Esophagus (tissue), 2 donors: ENCODE results near the gene NRXN3. TPM values are rescaled to one million over a fixed set of nuclear protein-coding genes. Genes with fewer than 3 reads are reported as not detected.

ENCODE experiments used
- H3K27ac ChIP-seq, 2 donors: one replicate each; pipeline ENCODE4 v1.5.1; 2013; ENCODE audit warnings: low read depth in 2 of 2, mild to moderate bottlenecking in 2 of 2, inconsistent platforms in 1 of 2, low read length in 1 of 2, moderate library complexity in 1 of 2
- H3K27me3 ChIP-seq, 2 donors: one replicate each; pipeline ENCODE4 v1.6.1; 2013; ENCODE audit warnings: low read length in 2 of 2, control low read depth in 1 of 2, mild to moderate bottlenecking in 1 of 2; ENCODE audit not compliant: insufficient read depth in 2 of 2, control insufficient read depth in 1 of 2
- H3K36me3 ChIP-seq, 2 donors: one replicate each; pipeline ENCODE4 v1.6.1; 2013; ENCODE audit warnings: low read length in 1 of 2; ENCODE audit not compliant: control insufficient read depth in 2 of 2, insufficient read depth in 2 of 2
- H3K4me1 ChIP-seq, 2 donors: one replicate each; pipeline ENCODE4 v1.6.1; 2013; ENCODE audit warnings: low read length in 1 of 2; ENCODE audit not compliant: control insufficient read depth in 2 of 2, insufficient read depth in 2 of 2
- H3K4me3 ChIP-seq, 2 donors: one replicate each; pipeline ENCODE4 v1.5.1; 2013; ENCODE audit warnings: low read length in 2 of 2, mild to moderate bottlenecking in 2 of 2, low read depth in 1 of 2, moderate library complexity in 1 of 2
- H3K9me3 ChIP-seq, 2 donors: one replicate each; pipeline ENCODE4 v1.6.1; 2013; ENCODE audit warnings: mild to moderate bottlenecking in 2 of 2, low read depth in 1 of 2, low read length in 1 of 2, moderate library complexity in 1 of 2; ENCODE audit not compliant: control insufficient read depth in 2 of 2, insufficient read depth in 1 of 2
- WGBS, 2 donors: extraction: QIAGEN DNeasy Blood & Tissue Kit; methylation state at CpG; one replicate each; pipeline ENCODE4 v1.1.7; 2013; 5-methylcytosine and 5-hydroxymethylcytosine counted together
- polyA plus RNA-seq, 2 donors: library from polyadenylated mRNA; stranded (reverse); fragments of 200-250 nt; gene quantifications; one replicate each; pipeline ENCODE4 v1.2.3, GENCODE V29; 2013
- donor health status: healthy with polysubstance abuse.
- donor health status: Bipolar disorder and iron deficiency.

NRXN3 gene
- polyA plus RNA-seq, 2 donors: 1.7 to 2.2 TPM

- no peaks in the 10 kb centered on the region for H3K4me1 ChIP-seq
- H3K36me3 ChIP-seq: no peaks in the 10 kb centered on the region
- 94 to 96% methylated on average over 1 of the region's 1 CpG for WGBS, 2 donors
- H3K9me3 ChIP-seq: no peaks in the 10 kb centered on the region
- no peak overlapping the region for H3K27ac ChIP-seq
- no peak overlapping the region for H3K4me3 ChIP-seq
- H3K27me3 ChIP-seq: no peaks in the 10 kb centered on the region
Observed at GRCh38 chr14:78872837-78873236, 702.7 kb downstream of the NRXN3 start.

GRCh38 chr14:78873581-78873980 lies 703.4 kb downstream of the NRXN3 start:
- H3K27ac ChIP-seq: no peak overlapping the region
- H3K36me3 ChIP-seq: no peaks in the 10 kb centered on the region
- 46 to 49% methylated on average over 2 of the region's 2 CpGs for WGBS, 2 donors
- no peaks in the 10 kb centered on the region for H3K27me3 ChIP-seq
- no peak overlapping the region for H3K4me3 ChIP-seq
- H3K9me3 ChIP-seq: no peaks in the 10 kb centered on the region
- H3K4me1 ChIP-seq: no peaks in the 10 kb centered on the region

- H3K9me3 ChIP-seq: no peaks in the 10 kb centered on the region
- no peaks in the 10 kb centered on the region for H3K4me1 ChIP-seq
- 28% methylated on average over 2 of the region's 2 CpGs for WGBS, 2 donors
- H3K4me3 ChIP-seq: no peak overlapping the region
- no peaks in the 10 kb centered on the region for H3K36me3 ChIP-seq
- no peaks in the 10 kb centered on the region for H3K27me3 ChIP-seq
- H3K27ac ChIP-seq: no peak overlapping the region
Observed at GRCh38 chr14:78875049-78875448, 704.9 kb downstream of the NRXN3 start.

- Histone ChIP-seq H3K36me3 (no peaks in the 10 kb centered on the region), H3K27me3 (no peaks in the 10 kb centered on the region), H3K27ac (no peak overlapping the region), H3K9me3 (no peaks in the 10 kb centered on the region), H3K4me1 (no peaks in the 10 kb centered on the region), H3K4me3 (no peak overlapping the region)
Observed at GRCh38 chr14:78885884-78886283, 715.7 kb downstream of the NRXN3 start.

- no peaks in the 10 kb centered on the region for H3K27me3 ChIP-seq
- H3K27ac ChIP-seq: no peak overlapping the region
- no peaks in the 10 kb centered on the region for H3K4me1 ChIP-seq
- no peaks in the 10 kb centered on the region for H3K36me3 ChIP-seq
- H3K4me3 ChIP-seq: no peak overlapping the region
- H3K9me3 ChIP-seq: no peaks in the 10 kb centered on the region
- WGBS, 2 donors: 42 to 48% methylated on average over 2 of the region's 2 CpGs
Observed at GRCh38 chr14:78897443-78897842, 727.3 kb downstream of the NRXN3 start.

- Histone ChIP-seq H3K27me3 (no peaks in the 10 kb centered on the region), H3K4me3 (no peak overlapping the region), H3K4me1 (no peaks in the 10 kb centered on the region), H3K27ac (no peak overlapping the region), H3K36me3 (no peaks in the 10 kb centered on the region), H3K9me3 (no peaks in the 10 kb centered on the region)
- 5 to 10% methylated on average over 5 of the region's 5 CpGs for WGBS, 2 donors
Observed at GRCh38 chr14:78902010-78902623, 731.9 kb downstream of the NRXN3 start.

GRCh38 chr14:78904094-78904493 lies 733.9 kb downstream of the NRXN3 start:
- no peaks in the 10 kb centered on the region for H3K9me3 ChIP-seq
- H3K27ac ChIP-seq: no peak overlapping the region
- H3K4me3 ChIP-seq: no peak overlapping the region
- H3K4me1 ChIP-seq: no peaks in the 10 kb centered on the region
- no peaks in the 10 kb centered on the region for H3K27me3 ChIP-seq
- 80 to 90% methylated on average over 3 of the region's 3 CpGs for WGBS, 2 donors
- H3K36me3 ChIP-seq: no peaks in the 10 kb centered on the region

- no peaks in the 10 kb centered on the region for H3K4me1 ChIP-seq
- H3K4me3 ChIP-seq: no peak overlapping the region
- 100% methylated on average over 1 of the region's 1 CpG for WGBS, 2 donors
- no peak overlapping the region for H3K27ac ChIP-seq
- no peaks in the 10 kb centered on the region for H3K9me3 ChIP-seq
- H3K36me3 ChIP-seq: no peaks in the 10 kb centered on the region
- H3K27me3 ChIP-seq: no peaks in the 10 kb centered on the region
Observed at GRCh38 chr14:78917462-78917861, 747.3 kb downstream of the NRXN3 start.

- Histone ChIP-seq H3K4me3 (no peak overlapping the region), H3K36me3 (no peaks in the 10 kb centered on the region), H3K4me1 (no peaks in the 10 kb centered on the region), H3K9me3 (no peaks in the 10 kb centered on the region), H3K27ac (no peak overlapping the region), H3K27me3 (no peaks in the 10 kb centered on the region)
- 55 to 61% methylated on average over 2 of the region's 2 CpGs for WGBS, 2 donors
Observed at GRCh38 chr14:78921856-78922255, 751.7 kb downstream of the NRXN3 start.

GRCh38 chr14:78927261-78927660 lies 757.1 kb downstream of the NRXN3 start:
- no peaks in the 10 kb centered on the region for H3K27me3 ChIP-seq
- H3K27ac ChIP-seq: no peak overlapping the region
- no peaks in the 10 kb centered on the region for H3K9me3 ChIP-seq
- 85 to 90% methylated on average over 3 of the region's 3 CpGs for WGBS, 2 donors
- no peaks in the 10 kb centered on the region for H3K36me3 ChIP-seq
- no peak overlapping the region for H3K4me3 ChIP-seq
- H3K4me1 ChIP-seq: no peaks in the 10 kb centered on the region
